Calu3 (cell line): ENCODE results near the gene SYNPO. TPM values are rescaled to one million over a fixed set of nuclear protein-coding genes. Genes with fewer than 3 reads are reported as not detected.
A peak's percentile ranks its signal among the peaks of the same experiment; 100 is the strongest.

Experiments used
- BruUV-seq: library from RNA; stranded (reverse); fragments of 400-500 nt; replicated peaks from 2 replicates; lab custom pipeline; 2021; lab: Mats Ljungman, UMichigan
- CTCF ChIA-PET: fragments of 300-600 bp; sonication (Branson Sonifier 250); formaldehyde crosslinking; loops from one replicate; lab custom pipeline; 2022; ENCODE audit warnings: antibody characterized with exemption; lab: Charles Lee
- DNase-seq: peaks from one replicate; pipeline ENCODE4 v3.0.0; 2022
- H3K27ac Mint-ChIP-seq: one replicate; pipeline ENCODE4 v1.8.0; 2022; ENCODE audit warnings: mixed read lengths; ENCODE audit not compliant: unreplicated experiment
- H3K27me3 Mint-ChIP-seq: one replicate; pipeline ENCODE4 v1.8.0; 2022; ENCODE audit warnings: mixed read lengths; ENCODE audit not compliant: unreplicated experiment
- H3K36me3 Mint-ChIP-seq: one replicate; pipeline ENCODE4 v1.8.0; 2022; ENCODE audit warnings: mild to moderate bottlenecking, moderate library complexity, mixed read lengths; ENCODE audit not compliant: insufficient read depth, unreplicated experiment
- H3K4me1 Mint-ChIP-seq: one replicate; pipeline ENCODE4 v1.8.0; 2022; ENCODE audit warnings: mild to moderate bottlenecking, low read depth, mixed read lengths; ENCODE audit not compliant: unreplicated experiment
- H3K4me3 Mint-ChIP-seq: one replicate; pipeline ENCODE4 v1.8.0; 2022; ENCODE audit warnings: mild to moderate bottlenecking, low read depth, moderate library complexity, mixed read lengths; ENCODE audit not compliant: unreplicated experiment
- H3K9me3 Mint-ChIP-seq: one replicate; pipeline ENCODE4 v1.8.0; 2022; ENCODE audit warnings: low read depth, mixed read lengths; ENCODE audit not compliant: unreplicated experiment
- intact Hi-C: fragments of 100-400 bp; cut with micrococcal nuclease; formaldehyde crosslinking; loops from one replicate; pipeline ENCODE4 v1.10.0; 2022; ENCODE audit not compliant: unreplicated experiment
- total RNA-seq: library from RNA; stranded (reverse); gene quantifications from 2 replicates; pipeline ENCODE4 v1.2.3, GENCODE V29; 2022
- TF ChIP-seq, protein P1 (sequence below): fragments of 200-600 bp; IDR thresholded peaks from one replicate; pipeline ENCODE4 v1.8.0; 2022; ENCODE audit warnings: antibody characterized with exemption; ENCODE audit not compliant: unreplicated experiment

Gene SYNPO
- total RNA-seq, 1 experiment from 2014 or later = 0.92 TPM

DNA sequence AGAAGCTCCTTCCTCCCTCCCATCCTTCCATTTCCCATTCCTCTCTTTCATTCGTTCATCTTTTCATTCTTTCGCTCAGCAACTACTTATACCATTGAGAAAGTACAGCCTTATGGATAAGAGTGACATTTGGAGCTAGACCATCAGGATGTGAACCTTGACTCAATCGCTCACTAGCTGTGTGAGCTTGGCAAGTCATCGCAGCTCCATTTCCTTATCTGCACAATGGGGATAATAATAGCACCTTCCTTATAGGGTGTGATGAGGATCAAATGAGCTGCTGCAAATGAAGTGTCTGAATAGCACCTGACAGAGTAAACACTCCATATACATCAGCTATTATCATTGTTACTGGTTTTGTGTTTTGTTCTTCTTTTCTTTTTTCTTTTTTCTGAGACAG lies 28.1 kb upstream of the SYNPO start:
- TF ChIP-seq, protein P1, sequence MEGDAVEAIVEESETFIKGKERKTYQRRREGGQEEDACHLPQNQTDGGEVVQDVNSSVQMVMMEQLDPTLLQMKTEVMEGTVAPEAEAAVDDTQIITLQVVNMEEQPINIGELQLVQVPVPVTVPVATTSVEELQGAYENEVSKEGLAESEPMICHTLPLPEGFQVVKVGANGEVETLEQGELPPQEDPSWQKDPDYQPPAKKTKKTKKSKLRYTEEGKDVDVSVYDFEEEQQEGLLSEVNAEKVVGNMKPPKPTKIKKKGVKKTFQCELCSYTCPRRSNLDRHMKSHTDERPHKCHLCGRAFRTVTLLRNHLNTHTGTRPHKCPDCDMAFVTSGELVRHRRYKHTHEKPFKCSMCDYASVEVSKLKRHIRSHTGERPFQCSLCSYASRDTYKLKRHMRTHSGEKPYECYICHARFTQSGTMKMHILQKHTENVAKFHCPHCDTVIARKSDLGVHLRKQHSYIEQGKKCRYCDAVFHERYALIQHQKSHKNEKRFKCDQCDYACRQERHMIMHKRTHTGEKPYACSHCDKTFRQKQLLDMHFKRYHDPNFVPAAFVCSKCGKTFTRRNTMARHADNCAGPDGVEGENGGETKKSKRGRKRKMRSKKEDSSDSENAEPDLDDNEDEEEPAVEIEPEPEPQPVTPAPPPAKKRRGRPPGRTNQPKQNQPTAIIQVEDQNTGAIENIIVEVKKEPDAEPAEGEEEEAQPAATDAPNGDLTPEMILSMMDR = no peak
- no peak overlapping the region for H3K4me3 Mint-ChIP-seq
- CTCF ChIA-PET = interaction anchor here (1.4 kb wide), 1 partner anchor 9 kb away, joined by 4 read pairs; no protein-coding TSS in a partner anchor
- peaks cover 48% of the 10 kb centered on the region for H3K4me1 Mint-ChIP-seq
- no peaks in the 10 kb centered on the region for H3K9me3 Mint-ChIP-seq
- peaks cover 8% of the 10 kb centered on the region for H3K36me3 Mint-ChIP-seq
- no peak overlapping the region for H3K27ac Mint-ChIP-seq
- intact Hi-C loops = no loop called here
- no peaks in the 10 kb centered on the region for H3K27me3 Mint-ChIP-seq
- no TSS peak for BruUV-seq
- DNase-seq = no peak

DNA sequence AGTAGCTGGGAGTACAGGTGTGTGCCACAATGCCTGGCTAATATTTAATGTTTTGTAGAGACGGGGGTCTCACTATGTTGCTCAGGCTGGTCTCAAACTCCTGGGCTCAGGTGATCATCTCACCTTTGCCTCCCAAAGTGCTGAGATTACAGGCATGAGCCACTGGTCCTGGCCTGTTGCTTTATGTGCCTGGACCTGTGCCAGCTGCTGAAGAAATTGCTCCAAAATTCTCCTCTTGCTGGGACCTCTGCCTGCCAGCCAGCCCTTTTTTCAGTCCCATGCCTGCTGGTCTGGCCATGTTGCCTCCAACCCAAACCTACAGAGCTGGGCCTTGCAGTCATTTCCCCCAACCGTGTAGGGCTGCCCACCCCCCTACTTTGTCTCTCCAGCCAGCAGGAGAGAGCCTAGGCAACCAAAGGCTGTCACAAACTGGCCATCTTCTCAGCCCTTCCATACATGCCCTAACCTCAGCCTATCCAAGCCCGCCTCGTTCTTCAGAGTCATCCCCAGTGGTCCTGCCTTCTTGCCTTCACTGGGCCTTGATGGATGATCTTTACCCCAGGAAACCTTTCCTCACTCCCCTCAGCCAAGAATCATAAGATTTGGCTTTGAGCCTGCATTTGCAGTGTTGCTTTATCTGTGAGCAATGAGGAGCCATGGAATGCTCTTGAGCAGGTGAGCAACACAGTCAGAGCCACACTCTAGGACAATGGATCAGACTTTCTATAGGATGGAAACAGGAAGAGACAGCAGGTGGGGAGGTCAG lies 27.4 kb upstream of the SYNPO start:
- H3K4me1 Mint-ChIP-seq = peaks cover 53% of the 10 kb centered on the region
- intact Hi-C loops = no loop called here
- H3K4me3 Mint-ChIP-seq = no peak overlapping the region
- no TSS peak for BruUV-seq
- H3K9me3 Mint-ChIP-seq = no peaks in the 10 kb centered on the region
- DNase-seq = no peak
- H3K27me3 Mint-ChIP-seq = no peaks in the 10 kb centered on the region
- no peak overlapping the region for H3K27ac Mint-ChIP-seq
- TF ChIP-seq, protein P1 = no peak
- H3K36me3 Mint-ChIP-seq = peaks cover 8% of the 10 kb centered on the region
- CTCF ChIA-PET = interaction anchor here (1.4 kb wide), 1 partner anchor 10 kb away, joined by 4 read pairs; no protein-coding TSS in a partner anchor

DNA sequence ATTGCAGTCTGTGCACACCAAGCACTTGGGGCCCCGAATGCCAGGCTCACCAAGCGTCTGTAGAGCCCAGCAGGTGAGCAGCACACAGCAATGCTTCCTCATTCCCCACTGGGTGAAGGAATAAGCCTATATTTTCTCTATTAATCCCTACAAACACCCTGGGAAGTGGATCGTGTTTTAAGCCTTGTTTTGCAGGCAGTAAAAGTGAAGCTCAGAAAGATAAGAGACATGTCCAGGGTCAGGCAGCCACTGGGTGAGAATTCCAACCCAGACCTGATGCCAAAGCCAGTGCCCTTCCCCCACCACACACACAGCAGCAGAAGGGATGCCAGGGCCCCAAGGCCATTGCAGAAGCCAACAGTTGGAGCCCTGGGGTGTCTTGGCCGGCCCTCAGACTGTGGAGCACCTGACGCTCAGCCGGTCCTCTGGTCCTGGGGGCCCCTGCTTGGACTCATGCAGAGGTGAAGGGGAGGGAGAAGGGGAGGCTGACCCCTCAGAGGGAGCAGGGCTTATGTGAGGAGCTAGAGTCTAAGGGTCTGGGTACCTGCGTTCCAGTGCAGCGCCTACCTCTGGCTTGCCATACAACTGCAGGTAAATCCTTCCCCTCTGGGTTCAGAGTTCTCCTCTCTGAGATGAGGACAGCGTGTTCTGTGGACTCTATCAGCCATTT lies 26.3 kb upstream of the SYNPO start:
- H3K27me3 Mint-ChIP-seq = no peaks in the 10 kb centered on the region
- CTCF ChIA-PET = no interaction called here
- no peak overlapping the region for H3K27ac Mint-ChIP-seq
- DNase-seq = no peak
- H3K36me3 Mint-ChIP-seq = peaks cover 8% of the 10 kb centered on the region
- no peak overlapping the region for H3K4me3 Mint-ChIP-seq
- peaks cover 53% of the 10 kb centered on the region for H3K4me1 Mint-ChIP-seq
- intact Hi-C loops = no loop called here
- no peaks in the 10 kb centered on the region for H3K9me3 Mint-ChIP-seq
- TF ChIP-seq, protein P1 = no peak
- BruUV-seq = no TSS peak

DNA sequence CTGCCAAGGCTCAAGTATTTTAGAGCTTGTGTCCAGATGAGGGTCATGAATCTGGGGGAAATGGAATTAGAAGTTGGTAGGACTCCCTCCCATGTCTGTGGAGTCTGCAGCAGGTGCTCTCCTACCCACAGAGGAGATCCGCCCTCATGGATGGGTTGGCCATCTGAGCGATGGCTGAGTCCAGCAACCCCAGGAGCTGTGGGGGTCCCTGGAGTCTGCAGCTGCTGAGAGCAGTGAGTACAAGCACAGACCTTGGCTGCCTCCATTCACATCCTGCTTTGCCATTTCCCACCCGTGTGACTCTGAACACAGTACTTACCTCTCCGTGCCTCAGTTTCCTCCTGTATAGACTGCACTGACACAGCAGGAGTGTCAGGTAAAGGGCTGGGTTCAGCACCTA lies 25.8 kb upstream of the SYNPO start:
- H3K4me1 Mint-ChIP-seq = peaks cover 53% of the 10 kb centered on the region
- intact Hi-C loops = no loop called here
- no TSS peak for BruUV-seq

More for the DNA sequence above, 25.8 kb upstream of the SYNPO start:
- CTCF ChIA-PET = interaction anchor here (0.5 kb wide), 1 partner anchor 39 kb away, joined by 3 read pairs; no protein-coding TSS in a partner anchor
- no peaks in the 10 kb centered on the region for H3K9me3 Mint-ChIP-seq
- H3K27me3 Mint-ChIP-seq = no peaks in the 10 kb centered on the region
- peaks cover 8% of the 10 kb centered on the region for H3K36me3 Mint-ChIP-seq
- H3K27ac Mint-ChIP-seq = peak overlapping the region; percentile 4
- TF ChIP-seq, protein P1 = no peak
- DNase-seq = no peak
- no peak overlapping the region for H3K4me3 Mint-ChIP-seq
